Measurements from ENCODE around the gene MUCL3. TPM values are rescaled to one million over a fixed set of nuclear protein-coding genes. Genes with fewer than 3 reads are reported as not detected.

MUCL3 gene
- total RNA-seq = under 1 TPM in 1 of 2 donors, not detected in 1; 0.09 TPM

GRCh38 chr6:30940361-30940986 lies at the start of gene MUCL3:
Gene MUCL3, plus strand, starts transcription at chr6:30940973. Its CDS starts 27 bp downstream, at chr6:30941000.
- no peak within 1 kb of the TSS for H3K27ac Mint-ChIP-seq
- H3K36me3 Mint-ChIP-seq (ENCODE audit: insufficient read depth in 2 of 2) = no peaks in the 10 kb centered on the region
- H3K4me3 Mint-ChIP-seq = no peak within 1 kb of the TSS
- DNase-seq = no peak
- ATAC-seq (replicated peaks in 1 of 2) = no peak
- H3K9me3 Mint-ChIP-seq = no peaks in the 10 kb centered on the region
- peaks cover 11% of the 10 kb centered on the region for H3K4me1 Mint-ChIP-seq (ENCODE audit: low read depth)
- H3K27me3 Mint-ChIP-seq (ENCODE audit: low read depth) = peaks cover 55% of the 10 kb centered on the region

- ATAC-seq (replicated peaks in 1 of 2) = no peak
- Mint-ChIP-seq H3K27ac (no peak overlapping the region), H3K27me3 (ENCODE audit: low read depth) (no peaks in the 10 kb centered on the region), H3K36me3 (ENCODE audit: insufficient read depth in 2 of 2) (peaks cover 0 to 2% of the 10 kb centered on the region in 2 donors), H3K4me1 (ENCODE audit: low read depth) (peaks cover 19% of the 10 kb centered on the region), H3K4me3 (no peak overlapping the region), H3K9me3 (no peaks in the 10 kb centered on the region)
- no peak for DNase-seq
Observed at GRCh38 chr6:30891450-30891723, 49.4 kb upstream of the MUCL3 start.

GRCh38 chr6:30891816-30892538 lies 48.8 kb upstream of the MUCL3 start:
- no peak overlapping the region for H3K4me3 Mint-ChIP-seq
- H3K27me3 Mint-ChIP-seq (ENCODE audit: low read depth) = no peaks in the 10 kb centered on the region
- peaks cover 13% of the 10 kb centered on the region for H3K4me1 Mint-ChIP-seq (ENCODE audit: low read depth)
- H3K36me3 Mint-ChIP-seq (ENCODE audit: insufficient read depth in 2 of 2) = peaks cover 0 to 2% of the 10 kb centered on the region in 2 donors
- ATAC-seq (replicated peaks in 1 of 2) = no peak
- DNase-seq = no peak
- no peak overlapping the region for H3K27ac Mint-ChIP-seq
- H3K9me3 Mint-ChIP-seq = no peaks in the 10 kb centered on the region

- Mint-ChIP-seq H3K36me3 (ENCODE audit: insufficient read depth in 2 of 2) (peaks cover 0 to 2% of the 10 kb centered on the region in 2 donors), H3K9me3 (no peaks in the 10 kb centered on the region), H3K27me3 (ENCODE audit: low read depth) (no peaks in the 10 kb centered on the region), H3K27ac (no peak overlapping the region), H3K4me1 (ENCODE audit: low read depth) (peaks cover 4% of the 10 kb centered on the region), H3K4me3 (no peak overlapping the region)
- ATAC-seq (replicated peaks in 1 of 2) = no peak
- DNase-seq = no peak
Observed at GRCh38 chr6:30893001-30893591, 47.7 kb upstream of the MUCL3 start.

GRCh38 chr6:30893666-30894065 lies 47.1 kb upstream of the MUCL3 start:
- no peaks in the 10 kb centered on the region for H3K4me1 Mint-ChIP-seq (ENCODE audit: low read depth)
- no peak overlapping the region for H3K27ac Mint-ChIP-seq
- no peak for ATAC-seq (replicated peaks in 1 of 2)
- H3K27me3 Mint-ChIP-seq (ENCODE audit: low read depth) = no peaks in the 10 kb centered on the region
- no peak for DNase-seq
- H3K9me3 Mint-ChIP-seq = no peaks in the 10 kb centered on the region
- peaks cover 0 to 2% of the 10 kb centered on the region in 2 donors for H3K36me3 Mint-ChIP-seq (ENCODE audit: insufficient read depth in 2 of 2)
- no peak overlapping the region for H3K4me3 Mint-ChIP-seq

GRCh38 chr6:30894381-30894780 lies 46.4 kb upstream of the MUCL3 start:
- no peak for DNase-seq
- H3K4me1 Mint-ChIP-seq (ENCODE audit: low read depth) = no peaks in the 10 kb centered on the region
- H3K9me3 Mint-ChIP-seq = no peaks in the 10 kb centered on the region
- H3K4me3 Mint-ChIP-seq = no peak overlapping the region
- H3K27me3 Mint-ChIP-seq (ENCODE audit: low read depth) = no peaks in the 10 kb centered on the region
- no peak overlapping the region for H3K27ac Mint-ChIP-seq
- H3K36me3 Mint-ChIP-seq (ENCODE audit: insufficient read depth in 2 of 2) = peaks cover 0 to 2% of the 10 kb centered on the region in 2 donors
- ATAC-seq (replicated peaks in 1 of 2) = no peak

- no peaks in the 10 kb centered on the region for H3K9me3 Mint-ChIP-seq
- H3K4me1 Mint-ChIP-seq (ENCODE audit: low read depth) = no peaks in the 10 kb centered on the region
- no peak overlapping the region for H3K4me3 Mint-ChIP-seq
Observed at GRCh38 chr6:30894935-30895334, 45.8 kb upstream of the MUCL3 start.

GRCh38 chr6:30895343-30895742 lies 45.4 kb upstream of the MUCL3 start:
- no peak overlapping the region for H3K27ac Mint-ChIP-seq
- ATAC-seq (replicated peaks in 1 of 2) (no peak), DNase-seq (no peak)
- H3K9me3 Mint-ChIP-seq = no peaks in the 10 kb centered on the region
- peaks cover 0 to 2% of the 10 kb centered on the region in 2 donors for H3K36me3 Mint-ChIP-seq (ENCODE audit: insufficient read depth in 2 of 2)
- no peaks in the 10 kb centered on the region for H3K27me3 Mint-ChIP-seq (ENCODE audit: low read depth)
- no peak overlapping the region for H3K4me3 Mint-ChIP-seq
- no peaks in the 10 kb centered on the region for H3K4me1 Mint-ChIP-seq (ENCODE audit: low read depth)

More at GRCh38 chr6:30894935-30895334, 45.8 kb upstream of the MUCL3 start:
- H3K36me3 Mint-ChIP-seq (ENCODE audit: insufficient read depth in 2 of 2) = peaks cover 0 to 2% of the 10 kb centered on the region in 2 donors
- DNase-seq (no peak), ATAC-seq (replicated peaks in 1 of 2) (no peak)
- no peaks in the 10 kb centered on the region for H3K27me3 Mint-ChIP-seq (ENCODE audit: low read depth)
- no peak overlapping the region for H3K27ac Mint-ChIP-seq

- no peak for DNase-seq
- peaks cover 5% of the 10 kb centered on the region for H3K4me1 Mint-ChIP-seq (ENCODE audit: low read depth)
- ATAC-seq (replicated peaks in 1 of 2) = no peak
- H3K27ac Mint-ChIP-seq = no peak overlapping the region
- peaks cover 0 to 2% of the 10 kb centered on the region in 2 donors for H3K36me3 Mint-ChIP-seq (ENCODE audit: insufficient read depth in 2 of 2)
- no peak overlapping the region for H3K4me3 Mint-ChIP-seq
- no peaks in the 10 kb centered on the region for H3K9me3 Mint-ChIP-seq
- H3K27me3 Mint-ChIP-seq (ENCODE audit: low read depth) = no peaks in the 10 kb centered on the region
Observed at GRCh38 chr6:30896541-30896940, 44.2 kb upstream of the MUCL3 start.

- no peak overlapping the region for H3K27ac Mint-ChIP-seq
- H3K4me1 Mint-ChIP-seq (ENCODE audit: low read depth) = peaks cover 5% of the 10 kb centered on the region
- no peak for ATAC-seq (replicated peaks in 1 of 2)
- no peak for DNase-seq
- H3K4me3 Mint-ChIP-seq = no peak overlapping the region
- no peaks in the 10 kb centered on the region for H3K9me3 Mint-ChIP-seq
- H3K36me3 Mint-ChIP-seq (ENCODE audit: insufficient read depth in 2 of 2) = peaks cover 0 to 2% of the 10 kb centered on the region in 2 donors
- no peaks in the 10 kb centered on the region for H3K27me3 Mint-ChIP-seq (ENCODE audit: low read depth)
Observed at GRCh38 chr6:30897882-30898281, 42.9 kb upstream of the MUCL3 start.

- Mint-ChIP-seq H3K9me3 (no peaks in the 10 kb centered on the region), H3K4me1 (ENCODE audit: low read depth) (peaks cover 5% of the 10 kb centered on the region), H3K27ac (no peak overlapping the region), H3K27me3 (ENCODE audit: low read depth) (no peaks in the 10 kb centered on the region), H3K36me3 (ENCODE audit: insufficient read depth in 2 of 2) (peaks cover 0 to 2% of the 10 kb centered on the region in 2 donors), H3K4me3 (no peak overlapping the region)
- DNase-seq = no peak
- ATAC-seq (replicated peaks in 1 of 2) = no peak
Observed at GRCh38 chr6:30898750-30899360, 41.9 kb upstream of the MUCL3 start.

GRCh38 chr6:30900863-30901417 lies 39.8 kb upstream of the MUCL3 start:
- Mint-ChIP-seq H3K4me3 (no peak overlapping the region), H3K4me1 (ENCODE audit: low read depth) (peaks cover 5% of the 10 kb centered on the region), H3K36me3 (ENCODE audit: insufficient read depth in 2 of 2) (no peaks in the 10 kb centered on the region), H3K9me3 (no peaks in the 10 kb centered on the region), H3K27ac (no peak overlapping the region), H3K27me3 (ENCODE audit: low read depth) (no peaks in the 10 kb centered on the region)
- ATAC-seq (replicated peaks in 1 of 2) (no peak), DNase-seq (no peak)

- H3K36me3 Mint-ChIP-seq (ENCODE audit: insufficient read depth in 2 of 2) = no peaks in the 10 kb centered on the region
- no peak overlapping the region for H3K27ac Mint-ChIP-seq
- DNase-seq = no peak
- H3K4me1 Mint-ChIP-seq (ENCODE audit: low read depth) = peaks cover 5% of the 10 kb centered on the region
- H3K9me3 Mint-ChIP-seq = no peaks in the 10 kb centered on the region
- no peaks in the 10 kb centered on the region for H3K27me3 Mint-ChIP-seq (ENCODE audit: low read depth)
- ATAC-seq (replicated peaks in 1 of 2) = no peak
- H3K4me3 Mint-ChIP-seq = no peak overlapping the region
Observed at GRCh38 chr6:30901436-30901835, 39.3 kb upstream of the MUCL3 start.

All from activated T-cell treated with anti-CD3 and anti-CD28 coated beads, Interleukin-2, amount 50 U/mL, for 72 hours (primary cell).